ENCODE data around the gene KIAA0232.

GRCh38 chr4:6873792-6874461 lies 91.4 kb downstream of the KIAA0232 start:
- no peak for TF ChIP-seq REST (IDR thresholded peaks at IDR 0.05)
- no peak for TF ChIP-seq GABPA (IDR thresholded peaks at IDR 0.05 in 1 of 2, conservative IDR thresholded peaks at IDR 0.05 in 1 of 2)
- TF ChIP-seq CTCF (IDR thresholded peaks at IDR 0.05; ENCODE audit: low read depth, low read length, missing input control) = peak; percentile 76
- TF ChIP-seq ZBTB33 (IDR thresholded peaks at IDR 0.05) = no peak
- TF ChIP-seq RAD21 (IDR thresholded peaks at IDR 0.05) = peak; percentile 89 to 94
- TF ChIP-seq MAX (IDR thresholded peaks at IDR 0.05) = no peak
- TF ChIP-seq FOXA1 (IDR thresholded peaks at IDR 0.05) = no peak
